Amniotic epithelial cell (primary cell): Measurements from ENCODE around the gene CIAPIN1.
"Not testable (repeated sequence)": the region's sequence is repeated elsewhere in the genome, so short reads cannot be mapped to it uniquely, and the experiment has no call there.

Experiments used
- DNase-seq: peaks from one replicate; pipeline ENCODE4 v3.0.0-alpha.2; 2010; ENCODE audit warnings: low read depth

Gene CIAPIN1

GRCh38 chr16:57406881-57407280 lies 40.3 kb downstream of the CIAPIN1 start:
- DNase-seq: no peak

GRCh38 chr16:57405097-57405496 lies 42.1 kb downstream of the CIAPIN1 start:
- no peak for DNase-seq

GRCh38 chr16:57403965-57404817 lies 43.0 kb downstream of the CIAPIN1 start, which contains the start of gene CCL17:
Gene CCL17 (plus strand): TSS chr16:57404767. CDS start chr16:57413933, 9,166 bp downstream.
- DNase-seq: no peak

- no peak for DNase-seq
These were observed 45.1 kb downstream of the CIAPIN1 start for GRCh38 chr16:57401943-57402640.

- DNase-seq: not testable (repeated sequence)
These were observed 49.7 kb downstream of the CIAPIN1 start for GRCh38 chr16:57397493-57397892.

- no peak for DNase-seq
These were observed 50.4 kb downstream of the CIAPIN1 start for GRCh38 chr16:57396786-57397185.

- no peak for DNase-seq
These were observed 52.2 kb downstream of the CIAPIN1 start for GRCh38 chr16:57395026-57395425.

GRCh38 chr16:57394444-57394843 lies 52.7 kb downstream of the CIAPIN1 start:
- DNase-seq: no peak

- no peak for DNase-seq
These were observed 54.5 kb downstream of the CIAPIN1 start for GRCh38 chr16:57392694-57393093.

- DNase-seq: no peak
These were observed 55.5 kb downstream of the CIAPIN1 start for GRCh38 chr16:57391708-57392107.

GRCh38 chr16:57391300-57391699 lies 55.9 kb downstream of the CIAPIN1 start:
- DNase-seq: no peak

- no peak for DNase-seq
These were observed 56.4 kb downstream of the CIAPIN1 start for GRCh38 chr16:57390636-57391295.

- DNase-seq: no peak
These were observed 58.1 kb downstream of the CIAPIN1 start for GRCh38 chr16:57389087-57389468.

- no peak for DNase-seq
These were observed 58.7 kb downstream of the CIAPIN1 start for GRCh38 chr16:57388359-57389086.

GRCh38 chr16:57387598-57388354 lies 59.4 kb downstream of the CIAPIN1 start:
- no peak for DNase-seq

- DNase-seq: no peak
These were observed 60.7 kb downstream of the CIAPIN1 start for GRCh38 chr16:57386381-57386951.

- no peak for DNase-seq
These were observed 62.1 kb downstream of the CIAPIN1 start for GRCh38 chr16:57385083-57385482.

GRCh38 chr16:57384248-57385070 lies 62.7 kb downstream of the CIAPIN1 start:
- no peak for DNase-seq

GRCh38 chr16:57383276-57384247 lies 63.6 kb downstream of the CIAPIN1 start:
- peak; percentile 39 for DNase-seq
